ENCODE results near the gene OR6M1.

The OR6M1 gene

GRCh38 chr11:123775715-123776549 is 30.2 kb downstream of the OR6M1 start:
- DNase-seq (ENCODE audit: low read depth): no peak

GRCh38 chr11:123775289-123775688 is 30.9 kb downstream of the OR6M1 start:
- no peak for DNase-seq (ENCODE audit: low read depth)

DNA sequence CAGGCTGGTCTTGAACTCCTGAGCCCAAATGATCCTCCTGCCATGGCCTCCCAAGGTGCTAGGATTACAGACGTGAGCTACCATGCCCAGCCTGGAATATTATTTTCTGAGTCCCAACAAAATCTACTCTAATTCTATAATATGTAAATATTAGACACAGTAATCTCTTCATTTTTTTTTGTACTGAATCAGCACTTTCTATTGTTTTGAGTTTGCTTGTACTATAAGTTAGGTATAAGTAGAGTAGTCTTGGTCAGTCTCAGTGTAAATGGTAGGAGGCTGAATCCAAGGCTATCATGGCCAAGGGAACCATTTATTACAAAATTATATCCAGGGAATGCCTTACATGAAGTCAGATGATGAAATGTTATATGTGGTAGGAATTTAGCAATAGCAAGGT is 32.2 kb downstream of the OR6M1 start:
- no peak for DNase-seq (ENCODE audit: low read depth)

- no peak for DNase-seq (ENCODE audit: low read depth)
Observed at GRCh38 chr11:123773026-123773425, 33.1 kb downstream of the OR6M1 start.

DNA sequence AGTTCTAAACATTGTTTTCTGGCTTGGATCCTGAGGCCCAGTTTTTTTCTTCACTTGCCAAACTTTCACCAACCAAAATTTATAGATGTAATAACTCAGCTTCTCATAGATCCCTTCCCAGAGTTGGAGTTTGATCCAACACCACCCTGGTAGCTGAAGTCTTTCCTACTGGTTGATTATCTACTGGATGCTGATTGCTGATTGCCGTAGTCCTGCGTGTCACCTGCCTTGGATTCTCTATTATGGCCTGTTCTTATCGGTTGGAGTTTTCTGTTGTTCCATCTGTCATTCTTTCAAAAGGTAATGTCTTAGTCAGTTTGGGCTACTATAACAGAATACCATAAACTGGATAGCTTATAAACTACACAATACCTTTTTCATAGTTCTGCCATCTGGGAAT is 34.5 kb downstream of the OR6M1 start:
- no peak for DNase-seq (ENCODE audit: low read depth)

GRCh38 chr11:123770712-123771111 is 35.4 kb downstream of the OR6M1 start:
- no peak for DNase-seq (ENCODE audit: low read depth)

- DNase-seq (ENCODE audit: low read depth): no peak
Observed at GRCh38 chr11:123765601-123766000, 40.5 kb downstream of the OR6M1 start.

- no peak for DNase-seq (ENCODE audit: low read depth)
Observed at GRCh38 chr11:123762422-123762821, 43.7 kb downstream of the OR6M1 start.

- no peak for DNase-seq (ENCODE audit: low read depth)
Observed at GRCh38 chr11:123760894-123761293, 45.3 kb downstream of the OR6M1 start.

- DNase-seq (ENCODE audit: low read depth): no peak
Observed at GRCh38 chr11:123757976-123758375, 48.2 kb downstream of the OR6M1 start.

DNA sequence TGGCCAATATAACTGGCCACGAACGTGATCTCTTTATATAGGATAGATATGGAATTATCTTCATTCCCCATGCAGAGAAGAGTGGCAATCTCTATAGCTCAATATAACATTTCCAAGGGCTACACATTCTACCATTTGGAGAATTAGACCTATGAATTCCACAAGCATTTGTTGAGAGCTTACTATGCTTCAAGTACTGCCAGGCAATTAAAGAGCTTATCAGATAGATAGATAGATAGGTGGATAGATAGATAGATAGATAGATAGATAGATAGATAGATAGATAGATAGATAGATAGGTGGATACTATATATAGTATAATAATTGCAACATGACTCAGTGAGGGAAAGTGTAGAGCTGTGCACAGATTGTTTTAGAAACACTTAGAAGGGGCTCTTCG is 50.3 kb downstream of the OR6M1 start:
- no peak for DNase-seq (ENCODE audit: low read depth)
